Kidney (tissue), 14 donors: ENCODE measurements around the gene MFSD1. TPM values are rescaled to one million over a fixed set of nuclear protein-coding genes. Genes with fewer than 3 reads are reported as not detected.

Experiments
- DNase-seq, 5 donors: peaks; one replicate each; pipeline ENCODE4 v3.0.0-alpha.2; 2013 to 2020
- FAIRE-seq: peaks from 2 replicates; lab custom pipeline; 2012; peaks lifted over from hg19 to GRCh38; lab: Jason Lieb, UNC
- H3K27ac ChIP-seq, 2 donors: one replicate each; pipeline ENCODE4 v1.7.0; 2013; ENCODE audit warnings: low read depth in 2 of 2, low read length in 2 of 2, inconsistent platforms in 1 of 2
- H3K27me3 ChIP-seq: one replicate; pipeline ENCODE4 v1.7.1; 2013; ENCODE audit warnings: low read length, inconsistent platforms; ENCODE audit not compliant: control insufficient read depth, insufficient read depth
- H3K36me3 ChIP-seq, 3 donors: one replicate each; pipeline versions ENCODE4 v1.7.0 to v1.7.1; 2013; ENCODE audit warnings: low read length in 3 of 3, control low read depth in 1 of 3, inconsistent platforms in 1 of 3; ENCODE audit not compliant: insufficient read depth in 3 of 3, control insufficient read depth in 2 of 3
- H3K4me1 ChIP-seq, 3 donors: one replicate each; pipeline versions ENCODE4 v1.7.0 to v1.7.1; 2013; ENCODE audit warnings: low read length in 3 of 3, inconsistent platforms in 1 of 3, low read depth in 1 of 3; ENCODE audit not compliant: control insufficient read depth in 2 of 3, insufficient read depth in 2 of 3
- H3K4me3 ChIP-seq, 3 donors: one replicate each; pipeline versions ENCODE4 v1.7.0 to v1.8.1; 2013; ENCODE audit warnings: low read length in 3 of 3, control low read depth in 1 of 3, inconsistent platforms in 1 of 3
- H3K9ac ChIP-seq, 3 donors: one replicate each; pipeline versions ENCODE4 v1.7.0 to v1.7.1; 2013; ENCODE audit warnings: low read length in 3 of 3, control low read depth in 1 of 3, inconsistent platforms in 1 of 3
- H3K9me3 ChIP-seq, 3 donors: one replicate each; pipeline versions ENCODE4 v1.7.0 to v1.7.1; 2013; ENCODE audit warnings: low read length in 3 of 3, control low read depth in 1 of 3, inconsistent platforms in 1 of 3; ENCODE audit not compliant: control insufficient read depth in 2 of 3, insufficient read depth in 1 of 3
- CTCF ChIP-seq: IDR thresholded peaks from 3 replicates; pipeline ENCODE4 v1.5.1; 2012; ENCODE audit warnings: mild to moderate bottlenecking, moderate library complexity, borderline replicate concordance; ENCODE audit not compliant: insufficient read depth; ENCODE audit errors: extremely low read depth
- intact Hi-C: fragments of 100-400 bp; cut with DNase I; formaldehyde crosslinking; loops from one replicate; pipeline ENCODE4 v1.11.1; 2022
- polyA plus RNA-seq: library from polyadenylated mRNA; stranded (reverse); fragments of 350-450 nt; fragmentation: Illumina TruSeq; extraction: RNeasy Lipid Tissue Mini Kit (QIAGEN cat#74804); gene quantifications from one replicate; pipeline ENCODE4 v1.2.3, GENCODE V29; 2014; ENCODE audit warnings: low read depth, low replicate concordance; ENCODE audit not compliant: insufficient read depth
- total RNA-seq: library from RNA; stranded (reverse); fragmentation: NEBNext Ultra II Directional; extraction: Animal tissue kit (Norgen Biotek cat#: 25700); gene quantifications from one replicate; pipeline ENCODE4 v1.2.1, GENCODE V29; 2021
- donor health status: control.
- donor health status: control.
- donor health status: control.
- donor health status: control.
- donor health status: control.
- donor health status: DM: yes; HTN: yes; CAD: no.
- donor health status: Normal renal cell carcinoma (clear cell type).

The MFSD1 gene
- total and polyA plus RNA-seq, 2 donors from 2014 or later: 46.5 to 76.2 TPM

GRCh38 chr3:158809642-158810041 is 7.8 kb downstream of the MFSD1 start:
- no peak for TF ChIP-seq CTCF
- DNase-seq: no peak
- Histone ChIP-seq H3K9me3 (no peaks in the 10 kb centered on the region), H3K27me3 (no peaks in the 10 kb centered on the region), H3K4me3 (no peak overlapping the region), H3K36me3 (peaks cover 2 to 31% (median 10%) of the 10 kb centered on the region in 3 donors), H3K9ac (no peak overlapping the region), H3K4me1 (no peaks in the 10 kb centered on the region), H3K27ac (peak overlapping the region in 1 of 2 donors; percentile 14)
- intact Hi-C loops: no loop called here
- no peak for FAIRE-seq

- intact Hi-C loops: no loop called here
- H3K27me3 ChIP-seq: no peaks in the 10 kb centered on the region
- H3K27ac ChIP-seq: no peak overlapping the region
- no peak for FAIRE-seq
- no peak overlapping the region for H3K9ac ChIP-seq
- no peak for TF ChIP-seq CTCF
- H3K36me3 ChIP-seq: peaks cover 2 to 31% (median 10%) of the 10 kb centered on the region in 3 donors
- H3K9me3 ChIP-seq: no peaks in the 10 kb centered on the region
- H3K4me1 ChIP-seq: no peaks in the 10 kb centered on the region
- no peak for DNase-seq
- no peak overlapping the region for H3K4me3 ChIP-seq
Observed at GRCh38 chr3:158810823-158811724, 9.2 kb downstream of the MFSD1 start.

DNA sequence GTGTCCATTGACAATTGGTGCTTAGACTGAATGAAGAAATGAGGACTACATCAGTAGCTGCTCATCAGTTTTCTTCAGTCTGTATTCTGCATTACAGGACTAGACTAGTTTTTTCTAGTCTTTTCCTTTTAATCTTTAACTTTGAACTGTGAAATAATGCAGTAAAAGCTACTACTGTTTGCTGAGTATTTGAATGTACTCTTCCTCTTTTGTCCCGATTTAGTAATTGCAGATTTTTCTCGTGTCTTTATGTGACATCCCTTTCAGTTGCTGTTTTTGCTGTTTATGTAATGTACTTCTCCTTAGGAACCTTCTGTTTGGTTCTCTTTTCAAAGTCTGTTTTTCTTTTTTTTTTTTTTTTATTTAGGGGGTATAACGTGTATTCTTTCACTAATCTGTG is 17.4 kb downstream of the MFSD1 start:
- no peaks in the 10 kb centered on the region for H3K27me3 ChIP-seq
- intact Hi-C loops: no loop called here
- peaks cover 3 to 22% (median 17%) of the 10 kb centered on the region in 3 donors for H3K36me3 ChIP-seq
- no peaks in the 10 kb centered on the region for H3K4me1 ChIP-seq
- no peak overlapping the region for H3K4me3 ChIP-seq
- H3K9ac ChIP-seq: no peak overlapping the region
- H3K9me3 ChIP-seq: no peaks in the 10 kb centered on the region
- no peak for DNase-seq
- H3K27ac ChIP-seq: no peak overlapping the region
- no peak for TF ChIP-seq CTCF
- FAIRE-seq: no peak
